Vagina (tissue), 2 donors: ENCODE results near the gene SCFD2. TPM values are rescaled to one million over a fixed set of nuclear protein-coding genes. Genes with fewer than 3 reads are reported as not detected.
A peak's percentile ranks its signal among the peaks of the same experiment; 100 is the strongest.

Experiments
- DNase-seq, 2 donors: peaks; one replicate each; pipeline ENCODE4 v3.0.0-alpha.2; 2017; ENCODE audit errors: extremely low spot score in 2 of 2
- H3K27ac ChIP-seq: fragments of 200-600 bp; sonication (generic); one replicate; pipeline ENCODE4 v1.5.1; 2019
- H3K27me3 ChIP-seq: fragments of 200-600 bp; sonication (generic); one replicate; pipeline ENCODE4 v1.5.1; 2019
- H3K36me3 ChIP-seq, 2 donors: fragments of 200-600 bp; sonication (generic); one replicate each; pipeline ENCODE4 v1.5.1; 2017 to 2019
- H3K4me1 ChIP-seq: fragments of 200-600 bp; sonication (generic); one replicate; pipeline ENCODE4 v1.5.1; 2019
- H3K4me3 ChIP-seq, 2 donors: fragments of 200-600 bp; sonication (generic); 1 replicate in 1 of 2; 2 replicates in 1 of 2; pipeline ENCODE4 v1.5.1; 2016 to 2019
- H3K9me3 ChIP-seq: fragments of 200-600 bp; sonication (generic); one replicate; pipeline ENCODE4 v1.5.1; 2019
- POLR2A ChIP-seq, 2 donors: fragments of 450-650 bp; IDR thresholded peaks; one replicate each; pipeline ENCODE4 v1.6.1; 2017; ENCODE audit warnings: antibody characterized with exemption in 2 of 2, mild to moderate bottlenecking in 2 of 2, moderate library complexity in 2 of 2
- POLR2AphosphoS5 ChIP-seq, 2 donors: sonication (generic); formaldehyde crosslinking; IDR thresholded peaks; one replicate each; pipeline ENCODE4 v1.9.0; 2017; ENCODE audit warnings: antibody characterized with exemption in 2 of 2, mild to moderate bottlenecking in 2 of 2, low read depth in 1 of 2; ENCODE audit not compliant: insufficient read depth in 1 of 2
- intact Hi-C: fragments of 100-400 bp; cut with DNase I; formaldehyde crosslinking; loops from one replicate; pipeline ENCODE4 v1.15.1; 2023
- total RNA-seq: library from RNA; depleted of rRNA; stranded (reverse); fragments of >200 nt; gene quantifications from one replicate; pipeline ENCODE4 v1.2.3, GENCODE V29; 2016
- TF ChIP-seq, protein P1 (sequence below), 3 experiments: fragments of 450-650 bp in 2 of 3; fragments of 200-600 bp in 1 of 3; sonication (generic) in 1 of 3; IDR thresholded peaks; one replicate each; pipeline ENCODE4 v1.5.1; 2017 to 2019; ENCODE audit warnings: antibody characterized with exemption in 3 of 3, mild to moderate bottlenecking in 2 of 3, moderate library complexity in 2 of 3

Gene SCFD2
- total RNA-seq, 1 donor from 2014 or later, result 33.1 TPM

DNA sequence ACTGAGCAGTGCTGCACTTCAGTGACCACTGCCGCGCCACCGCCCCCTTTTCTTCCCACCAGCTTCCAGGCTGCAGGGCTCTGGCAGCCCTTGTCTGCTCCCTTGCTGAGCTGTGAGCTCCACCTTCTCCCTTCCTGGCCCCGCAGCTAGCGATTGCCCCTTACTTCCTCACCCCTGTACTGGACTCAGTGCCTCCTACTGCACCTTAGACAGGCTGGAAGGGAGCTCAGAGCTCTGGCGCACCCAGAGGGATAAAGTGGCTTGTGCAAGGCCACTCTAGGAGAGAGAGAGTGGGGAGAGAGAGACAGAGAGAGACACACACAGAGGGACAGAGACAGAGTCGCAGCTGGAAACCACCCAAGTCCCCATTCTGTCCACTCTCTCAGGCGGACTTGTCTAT, 497.7 kb downstream of the SCFD2 start:
- Histone ChIP-seq H3K27me3 (no peaks in the 10 kb centered on the region), H3K9me3 (no peaks in the 10 kb centered on the region), H3K36me3 (no peaks in the 10 kb centered on the region), H3K4me3 (no peak overlapping the region), H3K27ac (peak overlapping the region; percentile 63), H3K4me1 (peaks cover 38% of the 10 kb centered on the region)
- TF ChIP-seq POLR2A (IDR thresholded peaks at IDR 0.05) (no peak), POLR2AphosphoS5 (IDR thresholded peaks at IDR 0.05; ENCODE audit: insufficient read depth in 1 of 2, low read depth in 1 of 2) (peak in 1 of 2 donors; percentile 11)
- TF ChIP-seq, protein P1, sequence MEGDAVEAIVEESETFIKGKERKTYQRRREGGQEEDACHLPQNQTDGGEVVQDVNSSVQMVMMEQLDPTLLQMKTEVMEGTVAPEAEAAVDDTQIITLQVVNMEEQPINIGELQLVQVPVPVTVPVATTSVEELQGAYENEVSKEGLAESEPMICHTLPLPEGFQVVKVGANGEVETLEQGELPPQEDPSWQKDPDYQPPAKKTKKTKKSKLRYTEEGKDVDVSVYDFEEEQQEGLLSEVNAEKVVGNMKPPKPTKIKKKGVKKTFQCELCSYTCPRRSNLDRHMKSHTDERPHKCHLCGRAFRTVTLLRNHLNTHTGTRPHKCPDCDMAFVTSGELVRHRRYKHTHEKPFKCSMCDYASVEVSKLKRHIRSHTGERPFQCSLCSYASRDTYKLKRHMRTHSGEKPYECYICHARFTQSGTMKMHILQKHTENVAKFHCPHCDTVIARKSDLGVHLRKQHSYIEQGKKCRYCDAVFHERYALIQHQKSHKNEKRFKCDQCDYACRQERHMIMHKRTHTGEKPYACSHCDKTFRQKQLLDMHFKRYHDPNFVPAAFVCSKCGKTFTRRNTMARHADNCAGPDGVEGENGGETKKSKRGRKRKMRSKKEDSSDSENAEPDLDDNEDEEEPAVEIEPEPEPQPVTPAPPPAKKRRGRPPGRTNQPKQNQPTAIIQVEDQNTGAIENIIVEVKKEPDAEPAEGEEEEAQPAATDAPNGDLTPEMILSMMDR (IDR thresholded peaks at IDR 0.05), result no peak
- intact Hi-C loops, result loop anchor here (5.0 kb wide), 1 partner anchor 211 kb away; the partner anchor contains the start of gene USP46
- DNase-seq, result no peak

DNA sequence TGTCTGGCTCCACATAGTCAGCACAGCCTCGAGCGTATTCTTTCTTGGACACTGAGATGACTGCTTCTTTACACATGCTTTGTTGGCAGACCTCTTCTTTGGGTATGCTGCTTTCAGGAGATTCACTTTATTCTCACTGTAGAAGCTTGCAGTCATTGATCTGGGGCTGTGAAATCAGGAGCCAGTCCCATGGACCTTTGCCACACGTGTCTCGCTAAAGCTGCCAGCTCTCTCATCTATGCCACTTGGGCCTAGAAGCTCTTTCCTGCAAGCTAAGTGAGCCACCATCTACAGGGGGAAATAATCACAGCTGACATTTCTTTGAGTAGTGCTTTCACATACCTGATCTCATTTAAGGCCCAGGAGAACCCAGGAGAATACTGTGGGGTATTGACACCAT, 498.7 kb downstream of the SCFD2 start:
- H3K4me1 ChIP-seq, result peaks cover 44% of the 10 kb centered on the region
- no peak for DNase-seq
- no peaks in the 10 kb centered on the region for H3K27me3 ChIP-seq
- no peaks in the 10 kb centered on the region for H3K36me3 ChIP-seq
- no peak overlapping the region for H3K27ac ChIP-seq
- H3K9me3 ChIP-seq, result no peaks in the 10 kb centered on the region
- no peak overlapping the region for H3K4me3 ChIP-seq
- no peak for TF ChIP-seq POLR2AphosphoS5 (IDR thresholded peaks at IDR 0.05; ENCODE audit: insufficient read depth in 1 of 2, low read depth in 1 of 2)
- TF ChIP-seq, protein P1 (IDR thresholded peaks at IDR 0.05), result no peak
- no peak for TF ChIP-seq POLR2A (IDR thresholded peaks at IDR 0.05)
- intact Hi-C loops, result loop anchor here (5.0 kb wide), 1 partner anchor 210 kb away; the partner anchor contains the start of gene USP46

DNA sequence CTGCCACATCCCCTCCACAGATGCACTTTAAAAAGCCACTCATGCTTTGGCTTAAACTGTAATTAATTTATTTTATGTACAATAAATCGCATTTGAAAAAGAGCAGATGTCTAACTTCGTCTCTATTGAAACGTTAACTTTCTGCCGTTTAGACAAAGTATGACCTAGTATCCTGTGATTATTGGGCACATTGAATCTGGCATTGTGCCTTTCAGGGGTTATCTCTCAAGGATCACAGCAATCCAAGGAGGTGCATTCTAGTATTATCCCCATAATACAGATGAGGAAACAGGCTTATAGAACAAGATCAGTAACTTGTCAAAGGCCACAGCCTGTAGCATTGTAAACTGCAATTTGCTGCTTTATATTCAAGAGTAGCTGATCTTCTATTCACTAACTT, 499.1 kb downstream of the SCFD2 start:
- intact Hi-C loops, result loop anchor here (5.0 kb wide), 1 partner anchor 209 kb away; the partner anchor contains the start of gene USP46
- no peak for DNase-seq
- no peaks in the 10 kb centered on the region for H3K9me3 ChIP-seq
- no peak overlapping the region for H3K27ac ChIP-seq
- TF ChIP-seq POLR2AphosphoS5 (IDR thresholded peaks at IDR 0.05; ENCODE audit: insufficient read depth in 1 of 2, low read depth in 1 of 2) (no peak), POLR2A (IDR thresholded peaks at IDR 0.05) (no peak)
- TF ChIP-seq, protein P1 (IDR thresholded peaks at IDR 0.05), result no peak
- H3K36me3 ChIP-seq, result no peaks in the 10 kb centered on the region
- H3K4me3 ChIP-seq, result no peak overlapping the region
- peaks cover 46% of the 10 kb centered on the region for H3K4me1 ChIP-seq
- H3K27me3 ChIP-seq, result no peaks in the 10 kb centered on the region

DNA sequence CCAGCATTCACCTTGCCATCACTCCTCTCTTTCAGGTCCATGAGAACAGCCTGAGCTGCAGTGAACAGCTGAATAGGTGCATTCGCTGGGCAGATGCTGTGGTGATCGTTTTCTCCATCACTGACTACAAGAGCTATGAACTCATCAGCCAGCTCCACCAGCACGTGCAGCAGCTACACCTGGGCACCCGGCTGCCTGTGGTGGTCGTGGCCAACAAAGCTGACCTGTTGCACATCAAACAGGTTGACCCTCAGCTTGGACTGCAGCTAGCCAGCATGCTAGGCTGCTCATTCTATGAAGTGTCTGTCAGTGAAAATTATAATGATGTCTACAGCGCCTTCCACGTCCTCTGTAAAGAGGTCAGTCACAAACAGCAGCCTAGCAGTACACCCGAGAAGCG, 500.6 kb downstream of the SCFD2 start:
- intact Hi-C loops, result loop anchor here (5.0 kb wide), 1 partner anchor 208 kb away; the partner anchor contains the start of gene USP46
- Histone ChIP-seq H3K9me3 (no peaks in the 10 kb centered on the region), H3K4me3 (peak overlapping the region in 1 of 2 donors; percentile 3), H3K36me3 (no peaks in the 10 kb centered on the region), H3K4me1 (peaks cover 52% of the 10 kb centered on the region), H3K27me3 (no peaks in the 10 kb centered on the region), H3K27ac (no peak overlapping the region)
- TF ChIP-seq POLR2AphosphoS5 (IDR thresholded peaks at IDR 0.05; ENCODE audit: insufficient read depth in 1 of 2, low read depth in 1 of 2), result no peak
- TF ChIP-seq POLR2A (IDR thresholded peaks at IDR 0.05), result no peak
- no peak for DNase-seq

DNA sequence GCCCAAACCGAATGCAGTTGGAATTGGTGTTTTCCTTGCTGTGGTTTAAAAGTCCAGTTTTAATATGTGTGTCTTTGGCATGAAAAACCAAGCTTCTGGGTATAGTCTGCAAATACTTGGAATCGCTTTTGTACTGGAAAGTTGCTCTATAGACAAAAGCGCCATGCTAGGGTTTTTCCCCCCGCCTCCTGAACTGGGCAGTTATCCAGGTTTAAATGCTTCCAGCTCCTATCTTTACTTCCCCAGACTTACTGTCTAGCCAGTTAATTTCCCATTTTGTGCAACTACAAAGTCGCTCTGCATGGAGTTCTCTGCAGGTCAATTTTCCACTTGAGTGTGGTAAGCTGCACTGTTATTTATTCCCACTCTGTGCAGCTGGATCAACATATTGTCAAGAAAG, 501.1 kb downstream of the SCFD2 start:
- TF ChIP-seq POLR2AphosphoS5 (IDR thresholded peaks at IDR 0.05; ENCODE audit: insufficient read depth in 1 of 2, low read depth in 1 of 2) (no peak), POLR2A (IDR thresholded peaks at IDR 0.05) (no peak)
- TF ChIP-seq, protein P1 (IDR thresholded peaks at IDR 0.05), result no peak
- Histone ChIP-seq H3K36me3 (no peaks in the 10 kb centered on the region), H3K4me3 (peak overlapping the region in 1 of 2 donors; percentile 3), H3K9me3 (no peaks in the 10 kb centered on the region), H3K27ac (no peak overlapping the region), H3K27me3 (no peaks in the 10 kb centered on the region), H3K4me1 (peaks cover 51% of the 10 kb centered on the region)
- intact Hi-C loops, result loop anchor here (5.0 kb wide), 1 partner anchor 207 kb away; the partner anchor contains the start of gene USP46
- no peak for DNase-seq
